ENCODE data around the gene SQSTM1. TPM values are rescaled to one million over a fixed set of nuclear protein-coding genes. Genes with fewer than 3 reads are reported as not detected.

SQSTM1 gene
- total and polyA plus RNA-seq, 4 donors = 152 to 404 (median 345) TPM

GRCh38 chr5:179802207-179802883, 18.4 kb upstream of the SQSTM1 start:
- Histone ChIP-seq H3K9me3 (ENCODE audit: control insufficient read depth, low read length) (no peaks in the 10 kb centered on the region), H3K27ac (ENCODE audit: low read depth in 1 of 2, low read length in 2 of 2) (no peak overlapping the region), H3K36me3 (ENCODE audit: control insufficient read depth in 1 of 2, insufficient read depth in 2 of 2, low read length in 1 of 2) (peaks cover 0 to 7% of the 10 kb centered on the region in 2 donors), H3K4me3 (ENCODE audit: low read length in 2 of 2) (no peak overlapping the region), H3K4me1 (ENCODE audit: control insufficient read depth in 1 of 2, insufficient read depth in 2 of 2, low read length in 2 of 2) (peaks cover 0 to 2% of the 10 kb centered on the region in 2 donors), H3K27me3 (ENCODE audit: control insufficient read depth in 1 of 2, insufficient read depth in 2 of 2, low read length in 1 of 2) (no peaks in the 10 kb centered on the region)
- ATAC-seq (ENCODE audit: low FRiP score) = no peak
- DNase-seq = peak in 1 of 2 donors; percentile 52
- WGBS, 2 donors = 87 to 88% methylated on average over 19 of the region's 19 CpGs
- intact Hi-C loops (cut with DNase I) = loop anchor here (5.0 to 10.0 kb wide), 2 partner anchors 52 to 105 kb away; partner anchors contain the start of genes MRNIP (in 1 of the 2) and TBC1D9B (in 1 of the 2)

- ATAC-seq (ENCODE audit: low FRiP score) = no peak
- no peak for DNase-seq
- Histone ChIP-seq H3K27ac (ENCODE audit: low read depth in 1 of 2, low read length in 2 of 2) (no peak overlapping the region), H3K4me1 (ENCODE audit: control insufficient read depth in 1 of 2, insufficient read depth in 2 of 2, low read length in 2 of 2) (peaks cover 0 to 2% of the 10 kb centered on the region in 2 donors), H3K9me3 (ENCODE audit: control insufficient read depth, low read length) (no peaks in the 10 kb centered on the region), H3K4me3 (ENCODE audit: low read length in 2 of 2) (no peak overlapping the region), H3K27me3 (ENCODE audit: control insufficient read depth in 1 of 2, insufficient read depth in 2 of 2, low read length in 1 of 2) (no peaks in the 10 kb centered on the region), H3K36me3 (ENCODE audit: control insufficient read depth in 1 of 2, insufficient read depth in 2 of 2, low read length in 1 of 2) (peaks cover 0 to 7% of the 10 kb centered on the region in 2 donors)
- 81 to 84% methylated on average over 11 of the region's 11 CpGs for WGBS, 2 donors
- intact Hi-C loops (cut with DNase I) = loop anchor here (5.0 to 10.0 kb wide), 2 partner anchors 52 to 104 kb away; partner anchors contain the start of genes MRNIP (in 1 of the 2) and TBC1D9B (in 1 of the 2)
These were observed 17.6 kb upstream of the SQSTM1 start for GRCh38 chr5:179802950-179803562.

- Histone ChIP-seq H3K9me3 (ENCODE audit: control insufficient read depth, low read length) (no peaks in the 10 kb centered on the region), H3K27me3 (ENCODE audit: control insufficient read depth in 1 of 2, insufficient read depth in 2 of 2, low read length in 1 of 2) (no peaks in the 10 kb centered on the region), H3K4me3 (ENCODE audit: low read length in 2 of 2) (no peak overlapping the region), H3K36me3 (ENCODE audit: control insufficient read depth in 1 of 2, insufficient read depth in 2 of 2, low read length in 1 of 2) (peaks cover 0 to 6% of the 10 kb centered on the region in 2 donors), H3K27ac (ENCODE audit: low read depth in 1 of 2, low read length in 2 of 2) (no peak overlapping the region), H3K4me1 (ENCODE audit: control insufficient read depth in 1 of 2, insufficient read depth in 2 of 2, low read length in 2 of 2) (peaks cover 0 to 2% of the 10 kb centered on the region in 2 donors)
- ATAC-seq (ENCODE audit: low FRiP score) (no peak), DNase-seq (peak; percentile 49 to 73)
- intact Hi-C loops (cut with DNase I) = loop anchor here (5.0 to 10.0 kb wide), 2 partner anchors 51 to 103 kb away; partner anchors contain the start of genes MRNIP (in 1 of the 2) and TBC1D9B (in 1 of the 2)
- WGBS, 2 donors = 72 to 74% methylated on average over 17 to 18 of the region's 18 CpGs
These were observed 16.8 kb upstream of the SQSTM1 start for GRCh38 chr5:179803651-179804554.

- Histone ChIP-seq H3K27ac (ENCODE audit: low read depth in 1 of 2, low read length in 2 of 2) (no peak overlapping the region), H3K4me3 (ENCODE audit: low read length in 2 of 2) (no peak overlapping the region), H3K27me3 (ENCODE audit: control insufficient read depth in 1 of 2, insufficient read depth in 2 of 2, low read length in 1 of 2) (no peaks in the 10 kb centered on the region), H3K4me1 (ENCODE audit: control insufficient read depth in 1 of 2, insufficient read depth in 2 of 2, low read length in 2 of 2) (peaks cover 0 to 2% of the 10 kb centered on the region in 2 donors), H3K9me3 (ENCODE audit: control insufficient read depth, low read length) (no peaks in the 10 kb centered on the region), H3K36me3 (ENCODE audit: control insufficient read depth in 1 of 2, insufficient read depth in 2 of 2, low read length in 1 of 2) (peaks cover 0 to 5% of the 10 kb centered on the region in 2 donors)
- 90 to 93% methylated on average over 8 of the region's 8 CpGs for WGBS, 2 donors
- no peak for ATAC-seq (ENCODE audit: low FRiP score)
- intact Hi-C loops (cut with DNase I) = loop anchor here (5.0 to 10.0 kb wide), 2 partner anchors 50 to 103 kb away; partner anchors contain the start of genes MRNIP (in 1 of the 2) and TBC1D9B (in 1 of the 2)
- no peak for DNase-seq
These were observed 16.2 kb upstream of the SQSTM1 start for GRCh38 chr5:179804555-179804947.

- Histone ChIP-seq H3K36me3 (ENCODE audit: control insufficient read depth in 1 of 2, insufficient read depth in 2 of 2, low read length in 1 of 2) (peaks cover 0 to 3% of the 10 kb centered on the region in 2 donors), H3K4me1 (ENCODE audit: control insufficient read depth in 1 of 2, insufficient read depth in 2 of 2, low read length in 2 of 2) (peaks cover 0 to 2% of the 10 kb centered on the region in 2 donors), H3K27ac (ENCODE audit: low read depth in 1 of 2, low read length in 2 of 2) (peak overlapping the region in 1 of 2 donors; percentile 4), H3K9me3 (ENCODE audit: control insufficient read depth, low read length) (no peaks in the 10 kb centered on the region), H3K4me3 (ENCODE audit: low read length in 2 of 2) (peak overlapping the region; percentile 98), H3K27me3 (ENCODE audit: control insufficient read depth in 1 of 2, insufficient read depth in 2 of 2, low read length in 1 of 2) (no peaks in the 10 kb centered on the region)
- no peak for DNase-seq
- WGBS, 2 donors = 55 to 59% methylated on average over 9 of the region's 9 CpGs
- ATAC-seq (ENCODE audit: low FRiP score) = no peak
- intact Hi-C loops (cut with DNase I) = loop anchor here in 1 of 2 donors (5.0 to 10.0 kb wide), 2 partner anchors 50 to 102 kb away; partner anchors contain the start of genes MRNIP and TBC1D9B
These were observed 15.6 kb upstream of the SQSTM1 start for GRCh38 chr5:179805070-179805528.

GRCh38 chr5:179805529-179806249, 15.0 kb upstream of the SQSTM1 start:
- Histone ChIP-seq H3K36me3 (ENCODE audit: control insufficient read depth in 1 of 2, insufficient read depth in 2 of 2, low read length in 1 of 2) (peaks cover 0 to 3% of the 10 kb centered on the region in 2 donors), H3K27ac (ENCODE audit: low read depth in 1 of 2, low read length in 2 of 2) (peak overlapping the region in 1 of 2 donors; percentile 58), H3K4me3 (ENCODE audit: low read length in 2 of 2) (peak overlapping the region; percentile 98), H3K27me3 (ENCODE audit: control insufficient read depth in 1 of 2, insufficient read depth in 2 of 2, low read length in 1 of 2) (no peaks in the 10 kb centered on the region), H3K4me1 (ENCODE audit: control insufficient read depth in 1 of 2, insufficient read depth in 2 of 2, low read length in 2 of 2) (peaks cover 0 to 2% of the 10 kb centered on the region in 2 donors), H3K9me3 (ENCODE audit: control insufficient read depth, low read length) (no peaks in the 10 kb centered on the region)
- ATAC-seq (ENCODE audit: low FRiP score) (peak; percentile 45), DNase-seq (peak in 1 of 2 donors; percentile 73)
- WGBS, 2 donors = 3 to 6% methylated on average over 45 to 65 of the region's 65 CpGs
- intact Hi-C loops (cut with DNase I) = loop anchor here in 1 of 2 donors (5.0 to 10.0 kb wide), 2 partner anchors 49 to 102 kb away; partner anchors contain the start of genes MRNIP and TBC1D9B

GRCh38 chr5:179806250-179807048, 14.3 kb upstream of the SQSTM1 start, which contains the start of gene MGAT4B:
Gene MGAT4B (minus strand): TSS chr5:179806866. CDS start chr5:179806583, 283 bp downstream.
- ATAC-seq (ENCODE audit: low FRiP score) = peak; percentile 92

More at GRCh38 chr5:179806250-179807048, 14.3 kb upstream of the SQSTM1 start, which contains the start of gene MGAT4B:
- peak within 1 kb of the TSS; percentile 98 for H3K4me3 ChIP-seq (ENCODE audit: low read length in 2 of 2)
- 1% methylated on average over 56 to 108 of the region's 108 CpGs for WGBS, 2 donors
- H3K27me3 ChIP-seq (ENCODE audit: control insufficient read depth in 1 of 2, insufficient read depth in 2 of 2, low read length in 1 of 2) = no peaks in the 10 kb centered on the region
- H3K27ac ChIP-seq (ENCODE audit: low read depth in 1 of 2, low read length in 2 of 2) = peak within 1 kb of the TSS; percentile 68 to 79
- no peaks in the 10 kb centered on the region for H3K36me3 ChIP-seq (ENCODE audit: control insufficient read depth in 1 of 2, insufficient read depth in 2 of 2, low read length in 1 of 2)
- peak; percentile 87 to 91 for DNase-seq
- intact Hi-C loops (cut with DNase I) = loop anchor here in 1 of 2 donors (5.0 to 10.0 kb wide), 2 partner anchors 48 to 101 kb away; partner anchors contain the start of genes MRNIP and TBC1D9B
- H3K9me3 ChIP-seq (ENCODE audit: control insufficient read depth, low read length) = no peaks in the 10 kb centered on the region
- H3K4me1 ChIP-seq (ENCODE audit: control insufficient read depth in 1 of 2, insufficient read depth in 2 of 2, low read length in 2 of 2) = peaks cover 0 to 2% of the 10 kb centered on the region in 2 donors

Data from aorta (tissue), 5 donors.